ENCODE measurements around the gene ADCY9.

DNA sequence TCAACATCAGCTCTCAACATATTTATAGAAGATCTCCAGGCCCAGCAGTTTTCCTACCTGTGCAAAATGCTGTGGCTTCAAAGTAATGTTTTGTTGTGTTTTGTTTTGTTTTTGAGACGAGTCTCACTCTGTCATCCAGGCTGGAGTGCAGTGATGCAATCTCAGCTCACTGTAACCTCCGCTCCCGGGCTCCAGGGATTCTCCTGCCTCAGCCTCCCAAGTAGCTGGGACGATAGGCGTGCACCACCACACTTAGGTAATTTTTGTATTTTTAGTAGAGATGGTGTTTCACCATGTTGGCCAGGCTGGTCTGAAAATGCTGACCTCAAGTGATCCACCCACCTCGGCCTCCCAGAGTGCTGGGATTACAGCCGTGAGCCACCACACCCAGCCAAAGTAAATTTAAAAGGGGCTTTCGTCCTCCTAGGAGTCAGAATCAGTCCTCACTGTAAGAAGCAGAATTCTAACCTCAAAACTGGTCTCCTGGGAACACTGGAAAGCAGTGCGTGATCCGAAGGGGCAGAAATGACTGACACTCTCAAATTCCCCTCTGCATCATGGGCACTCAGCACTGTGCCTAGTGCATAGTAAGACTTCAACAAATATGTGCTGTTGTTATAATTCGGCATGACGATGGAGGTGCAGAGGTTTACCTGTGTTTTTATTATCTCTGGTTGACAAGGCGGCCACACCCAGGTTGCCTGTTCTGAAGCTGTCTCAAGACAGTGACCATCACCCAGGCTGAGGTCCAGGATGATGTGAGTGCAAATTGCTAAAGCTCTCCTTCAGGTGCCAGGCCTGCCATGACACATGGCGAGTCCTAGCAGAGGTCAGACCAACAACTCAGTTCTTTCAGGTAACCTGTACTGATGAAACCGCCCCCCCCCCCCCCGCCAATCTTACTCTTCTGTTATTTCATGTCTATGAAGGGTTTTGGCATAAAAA lies 59.8 kb downstream of the ADCY9 start:
- TF ChIP-seq, protein P1, sequence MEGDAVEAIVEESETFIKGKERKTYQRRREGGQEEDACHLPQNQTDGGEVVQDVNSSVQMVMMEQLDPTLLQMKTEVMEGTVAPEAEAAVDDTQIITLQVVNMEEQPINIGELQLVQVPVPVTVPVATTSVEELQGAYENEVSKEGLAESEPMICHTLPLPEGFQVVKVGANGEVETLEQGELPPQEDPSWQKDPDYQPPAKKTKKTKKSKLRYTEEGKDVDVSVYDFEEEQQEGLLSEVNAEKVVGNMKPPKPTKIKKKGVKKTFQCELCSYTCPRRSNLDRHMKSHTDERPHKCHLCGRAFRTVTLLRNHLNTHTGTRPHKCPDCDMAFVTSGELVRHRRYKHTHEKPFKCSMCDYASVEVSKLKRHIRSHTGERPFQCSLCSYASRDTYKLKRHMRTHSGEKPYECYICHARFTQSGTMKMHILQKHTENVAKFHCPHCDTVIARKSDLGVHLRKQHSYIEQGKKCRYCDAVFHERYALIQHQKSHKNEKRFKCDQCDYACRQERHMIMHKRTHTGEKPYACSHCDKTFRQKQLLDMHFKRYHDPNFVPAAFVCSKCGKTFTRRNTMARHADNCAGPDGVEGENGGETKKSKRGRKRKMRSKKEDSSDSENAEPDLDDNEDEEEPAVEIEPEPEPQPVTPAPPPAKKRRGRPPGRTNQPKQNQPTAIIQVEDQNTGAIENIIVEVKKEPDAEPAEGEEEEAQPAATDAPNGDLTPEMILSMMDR (IDR thresholded peaks at IDR 0.05; ENCODE audit: insufficient read depth, low read length, poor library complexity, severe bottlenecking) = no peak
- no peak for TF ChIP-seq EZH2phosphoT487 (conservative IDR thresholded peaks at IDR 0.05; ENCODE audit: low read length)

All from SU-DHL-6 (cell line).